PC-9 (cell line): Measurements from ENCODE around the gene FBXL15. TPM values are rescaled to one million over a fixed set of nuclear protein-coding genes. Genes with fewer than 3 reads are reported as not detected.

Experiments used
- BruUV-seq: library from RNA; stranded (reverse); fragments of 400-500 nt; replicated peaks from 2 replicates; lab custom pipeline; 2021; lab: Mats Ljungman, UMichigan
- CTCF ChIA-PET: fragments of 300-600 bp; sonication (Branson Sonifier 250); formaldehyde crosslinking; loops from one replicate; lab custom pipeline; 2022; ENCODE audit warnings: antibody characterized with exemption; lab: Charles Lee
- POLR2A ChIA-PET: fragments of 300-600 bp; sonication (Branson Sonifier 250); formaldehyde crosslinking; loops from one replicate; lab custom pipeline; 2022; ENCODE audit warnings: antibody characterized with exemption; ENCODE audit not compliant: unreplicated experiment; lab: Charles Lee
- DNase-seq, 2 experiments: peaks; one replicate each; pipeline versions ENCODE4 v3.0.0 to v3.0.0-alpha.2; 2015 to 2022; ENCODE audit warnings: mixed read lengths in 1 of 2
- H2AFZ ChIP-seq: fragments of 200-600 bp; sonication (generic); 2 replicates; pipeline ENCODE4 v1.8.1; 2017; ENCODE audit warnings: antibody characterized with exemption
- H3F3A ChIP-seq: fragments of 200-600 bp; sonication (generic); 2 replicates; pipeline ENCODE4 v1.8.1; 2017; ENCODE audit warnings: antibody characterized with exemption, mild to moderate bottlenecking, low read depth; ENCODE audit not compliant: insufficient read depth
- H3K27ac ChIP-seq: fragments of 200-600 bp; sonication (generic); 2 replicates; pipeline ENCODE4 v1.6.1; 2016; ENCODE audit warnings: mixed run types
- H3K27me3 ChIP-seq: fragments of 200-600 bp; sonication (generic); 2 replicates; pipeline ENCODE4 v1.6.1; 2016; ENCODE audit warnings: low read depth, mixed run types; ENCODE audit not compliant: insufficient read depth
- H3K36me3 ChIP-seq: fragments of 200-600 bp; sonication (generic); 2 replicates; pipeline ENCODE4 v1.6.1; 2016; ENCODE audit warnings: low read depth, mixed run types
- H3K4me1 ChIP-seq: fragments of 200-600 bp; sonication (generic); replicated peaks from 2 replicates; pipeline ENCODE4 v1.6.1; 2016; ENCODE audit warnings: mixed run types; ENCODE audit not compliant: insufficient read depth
- H3K4me2 ChIP-seq: fragments of 200-600 bp; sonication (generic); 2 replicates; pipeline ENCODE4 v1.6.1; 2017; ENCODE audit warnings: mixed run types
- H3K4me3 ChIP-seq: fragments of 200-600 bp; sonication (generic); 2 replicates; pipeline ENCODE4 v1.6.1; 2016; ENCODE audit warnings: mixed run types
- H3K79me2 ChIP-seq: fragments of 200-600 bp; sonication (generic); 2 replicates; pipeline ENCODE4 v1.6.1; 2017; ENCODE audit warnings: low read depth, mixed run types
- H3K9me2 ChIP-seq: fragments of 200-600 bp; sonication (generic); 2 replicates; pipeline ENCODE4 v1.8.1; 2017; ENCODE audit warnings: mild to moderate bottlenecking; ENCODE audit not compliant: insufficient read depth
- H3K9me3 ChIP-seq: fragments of 200-600 bp; sonication (generic); 2 replicates; pipeline ENCODE4 v1.8.1; 2016; ENCODE audit warnings: low read depth; ENCODE audit not compliant: insufficient read depth
- H4K20me1 ChIP-seq: fragments of 200-600 bp; sonication (generic); 2 replicates; pipeline ENCODE4 v1.8.1; 2017; ENCODE audit not compliant: insufficient read depth
- CTCF ChIP-seq: fragments of 200-600 bp; sonication (generic); conservative IDR thresholded peaks from 2 replicates; pipeline ENCODE4 v1.6.1; 2017; ENCODE audit warnings: mixed run types, antibody characterized with exemption, mild to moderate bottlenecking, moderate library complexity
- EZH2 ChIP-seq: fragments of 200-600 bp; sonication (generic); IDR thresholded peaks from 2 replicates; pipeline ENCODE4 v1.8.0; 2017; ENCODE audit warnings: antibody characterized with exemption, low read depth
- intact Hi-C: fragments of 100-400 bp; cut with micrococcal nuclease; formaldehyde crosslinking; loops from one replicate; pipeline ENCODE4 v1.10.0; 2022; ENCODE audit not compliant: unreplicated experiment
- microRNA-seq: library from miRNA; unstranded; fragments of <30 nt; microRNA quantifications from one replicate; pipeline ENCODE4 v1.2.0, GENCODE V29; 2021; ENCODE audit warnings: borderline number of aligned reads, borderline replicate concordance
- total RNA-seq: library from RNA; stranded (reverse); gene quantifications from 2 replicates; pipeline ENCODE4 v1.2.3, GENCODE V29; 2021

The FBXL15 gene
- total RNA-seq, 1 experiment from 2014 or later, result 6.2 TPM

GRCh38 chr10:102467971-102468438 is 47.4 kb downstream of the FBXL15 start:
- CTCF ChIA-PET, result no interaction called here
- H3K4me2 ChIP-seq, result no peak overlapping the region

GRCh38 chr10:102468683-102469082 is 48.0 kb downstream of the FBXL15 start:
- Histone ChIP-seq H3K4me2 (no peak overlapping the region), H4K20me1 (no peaks in the 10 kb centered on the region), H3K4me1 (no peaks in the 10 kb centered on the region), H3K4me3 (no peak overlapping the region), H3F3A (no peaks in the 10 kb centered on the region), H3K79me2 (no peaks in the 10 kb centered on the region), H2AFZ (no peak overlapping the region), H3K9me2 (no peaks in the 10 kb centered on the region), H3K36me3 (no peaks in the 10 kb centered on the region), H3K27ac (no peak overlapping the region), H3K9me3 (no peaks in the 10 kb centered on the region), H3K27me3 (no peaks in the 10 kb centered on the region)
- ChIA-PET POLR2A (no interaction called here), CTCF (no interaction called here)
- TF ChIP-seq CTCF, result no peak
- TF ChIP-seq EZH2, result no peak
- intact Hi-C loops, result no loop called here
- DNase-seq, result no peak
- BruUV-seq, result no TSS peak

More at GRCh38 chr10:102467971-102468438, 47.4 kb downstream of the FBXL15 start:
- Histone ChIP-seq H3F3A (no peaks in the 10 kb centered on the region), H3K9me2 (no peaks in the 10 kb centered on the region), H3K27ac (no peak overlapping the region), H3K9me3 (no peaks in the 10 kb centered on the region), H4K20me1 (no peaks in the 10 kb centered on the region), H2AFZ (no peak overlapping the region), H3K4me1 (no peaks in the 10 kb centered on the region), H3K79me2 (no peaks in the 10 kb centered on the region), H3K4me3 (no peak overlapping the region), H3K36me3 (no peaks in the 10 kb centered on the region), H3K27me3 (no peaks in the 10 kb centered on the region)
- intact Hi-C loops, result no loop called here
- BruUV-seq, result no TSS peak
- POLR2A ChIA-PET, result no interaction called here
- DNase-seq, result no peak
- TF ChIP-seq EZH2 (no peak), CTCF (no peak)

GRCh38 chr10:102470579-102471546 is 50.2 kb downstream of the FBXL15 start:
- intact Hi-C loops, result no loop called here
- ChIA-PET POLR2A (no interaction called here), CTCF (no interaction called here)
- Histone ChIP-seq H3K4me3 (no peak overlapping the region), H4K20me1 (no peaks in the 10 kb centered on the region), H3K9me2 (no peaks in the 10 kb centered on the region), H3F3A (no peaks in the 10 kb centered on the region), H3K27ac (no peak overlapping the region), H3K4me1 (no peaks in the 10 kb centered on the region), H3K79me2 (no peaks in the 10 kb centered on the region), H3K36me3 (no peaks in the 10 kb centered on the region), H3K27me3 (no peaks in the 10 kb centered on the region), H3K9me3 (no peaks in the 10 kb centered on the region), H2AFZ (no peak overlapping the region), H3K4me2 (no peak overlapping the region)
- BruUV-seq, result no TSS peak
- no peak for TF ChIP-seq EZH2
- TF ChIP-seq CTCF, result no peak
- no peak for DNase-seq

Small RNAs within 50 kb of the gene (microRNA-seq; reads per million reads assigned to microRNA genes)
- gene MIR146B, result 131 reads per million, percentile 54 among the genes with 10 or more reads in this experiment

Other genes starting within 250 kb of the FBXL15 start
- 0.61 and 0.88 TPM in 2 replicates for gene ELOVL3, start 194.5 kb upstream of the FBXL15 start, total RNA-seq
- not detected in 2 replicates for gene PITX3, start 179.3 kb upstream of the FBXL15 start, total RNA-seq
- gene GBF1, start 175.3 kb upstream of the FBXL15 start, total RNA-seq, result 18.6 and 28.3 TPM in 2 replicates
- 26.3 and 30.8 TPM in 2 replicates for gene NFKB2, start 25.1 kb upstream of the FBXL15 start, total RNA-seq
- gene PSD, start 2.1 kb upstream of the FBXL15 start, total RNA-seq, result 1.6 and 2.3 TPM in 2 replicates
- 46.2 and 57.7 TPM in 2 replicates for gene CUEDC2, start 11.7 kb downstream of the FBXL15 start, total RNA-seq
- 1.0 and 1.4 TPM in 2 replicates for gene C10orf95, start 30.7 kb downstream of the FBXL15 start, total RNA-seq
- 25.8 and 29.4 TPM in 2 replicates for gene ACTR1A, start 81.9 kb downstream of the FBXL15 start, total RNA-seq
- gene SUFU, start 83.1 kb downstream of the FBXL15 start, total RNA-seq, result 16.9 and 20.2 TPM in 2 replicates
- 59.8 and 73.0 TPM in 2 replicates for gene TRIM8, start 223.6 kb downstream of the FBXL15 start, total RNA-seq